Nephron (organoid): ENCODE results near the gene ING5.

Experiments used
- H3K27ac Mint-ChIP-seq, 3 experiments: 2 replicates each; pipeline ENCODE4 v1.8.0; 2020; ENCODE audit warnings: mixed read lengths in 3 of 3, mild to moderate bottlenecking in 2 of 3, moderate library complexity in 1 of 3
- H3K27me3 Mint-ChIP-seq: 2 replicates; pipeline ENCODE4 v1.8.0; 2021; ENCODE audit warnings: low read depth, mild to moderate bottlenecking, moderate library complexity, mixed read lengths
- H3K36me3 Mint-ChIP-seq: 2 replicates; pipeline ENCODE4 v1.8.0; 2020; ENCODE audit warnings: low read depth, mixed read lengths
- H3K4me1 Mint-ChIP-seq: 2 replicates; pipeline ENCODE4 v1.8.0; 2020; ENCODE audit warnings: mixed read lengths
- H3K4me3 Mint-ChIP-seq, 3 experiments: 2 replicates each; pipeline ENCODE4 v1.8.0; 2020; ENCODE audit warnings: mild to moderate bottlenecking in 3 of 3, mixed read lengths in 3 of 3, moderate library complexity in 2 of 3
- H3K9me3 Mint-ChIP-seq: 2 replicates; pipeline ENCODE4 v1.8.0; 2020; ENCODE audit warnings: mixed read lengths
- TF ChIP-seq, protein P1 (sequence below), 3 experiments: fragments of 200-600 bp; sonication (generic); IDR thresholded peaks; one replicate each; pipeline ENCODE4 v1.5.0; 2021; ENCODE audit warnings: antibody characterized with exemption in 3 of 3; ENCODE audit not compliant: unreplicated experiment in 3 of 3

ING5 gene

DNA sequence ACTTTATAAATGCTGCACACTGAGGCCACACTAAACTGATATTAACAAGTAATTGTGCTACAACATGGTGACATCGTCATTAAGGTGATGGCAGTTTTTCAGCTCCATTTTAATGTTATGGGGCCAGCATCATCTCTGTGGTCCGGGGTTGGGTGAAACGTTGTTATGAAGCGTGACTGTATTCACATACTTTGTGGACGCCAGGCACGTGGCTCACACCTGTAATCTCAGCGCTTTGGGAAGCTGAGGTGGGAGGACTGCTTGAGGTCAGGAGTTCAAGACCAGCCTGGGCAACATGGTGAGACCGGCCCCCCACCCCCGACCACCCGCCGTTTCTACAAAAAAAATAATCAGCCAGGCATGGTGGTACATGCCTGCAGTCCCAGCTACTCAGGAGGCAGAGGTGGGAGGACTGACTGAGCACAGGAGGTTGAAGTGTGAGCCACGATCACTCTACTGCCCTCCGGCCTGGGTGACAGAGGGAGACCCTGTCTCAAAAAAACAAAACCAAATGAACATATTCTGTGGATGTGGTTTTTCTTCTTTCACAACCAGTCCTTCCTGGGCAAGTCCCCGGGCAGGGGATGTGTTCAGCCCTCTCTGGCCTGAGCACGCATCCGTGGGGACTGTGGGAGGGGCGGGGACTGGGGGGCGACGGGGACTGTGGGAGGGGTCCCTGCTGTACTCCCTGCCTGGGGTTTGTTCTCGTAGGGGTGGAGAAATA, 61.9 kb downstream of the ING5 start:
- Mint-ChIP-seq H3K27me3 (peaks cover 3% of the 10 kb centered on the region), H3K9me3 (peaks cover 5% of the 10 kb centered on the region), H3K4me1 (peaks cover 29% of the 10 kb centered on the region), H3K4me3 (no peak overlapping the region), H3K36me3 (peaks cover 27% of the 10 kb centered on the region), H3K27ac (peak overlapping the region; percentile 42 to 79 (median 71))
- TF ChIP-seq, protein P1, sequence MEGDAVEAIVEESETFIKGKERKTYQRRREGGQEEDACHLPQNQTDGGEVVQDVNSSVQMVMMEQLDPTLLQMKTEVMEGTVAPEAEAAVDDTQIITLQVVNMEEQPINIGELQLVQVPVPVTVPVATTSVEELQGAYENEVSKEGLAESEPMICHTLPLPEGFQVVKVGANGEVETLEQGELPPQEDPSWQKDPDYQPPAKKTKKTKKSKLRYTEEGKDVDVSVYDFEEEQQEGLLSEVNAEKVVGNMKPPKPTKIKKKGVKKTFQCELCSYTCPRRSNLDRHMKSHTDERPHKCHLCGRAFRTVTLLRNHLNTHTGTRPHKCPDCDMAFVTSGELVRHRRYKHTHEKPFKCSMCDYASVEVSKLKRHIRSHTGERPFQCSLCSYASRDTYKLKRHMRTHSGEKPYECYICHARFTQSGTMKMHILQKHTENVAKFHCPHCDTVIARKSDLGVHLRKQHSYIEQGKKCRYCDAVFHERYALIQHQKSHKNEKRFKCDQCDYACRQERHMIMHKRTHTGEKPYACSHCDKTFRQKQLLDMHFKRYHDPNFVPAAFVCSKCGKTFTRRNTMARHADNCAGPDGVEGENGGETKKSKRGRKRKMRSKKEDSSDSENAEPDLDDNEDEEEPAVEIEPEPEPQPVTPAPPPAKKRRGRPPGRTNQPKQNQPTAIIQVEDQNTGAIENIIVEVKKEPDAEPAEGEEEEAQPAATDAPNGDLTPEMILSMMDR (IDR thresholded peaks at IDR 0.05; ENCODE audit: unreplicated experiment in 3 of 3) = no peak

DNA sequence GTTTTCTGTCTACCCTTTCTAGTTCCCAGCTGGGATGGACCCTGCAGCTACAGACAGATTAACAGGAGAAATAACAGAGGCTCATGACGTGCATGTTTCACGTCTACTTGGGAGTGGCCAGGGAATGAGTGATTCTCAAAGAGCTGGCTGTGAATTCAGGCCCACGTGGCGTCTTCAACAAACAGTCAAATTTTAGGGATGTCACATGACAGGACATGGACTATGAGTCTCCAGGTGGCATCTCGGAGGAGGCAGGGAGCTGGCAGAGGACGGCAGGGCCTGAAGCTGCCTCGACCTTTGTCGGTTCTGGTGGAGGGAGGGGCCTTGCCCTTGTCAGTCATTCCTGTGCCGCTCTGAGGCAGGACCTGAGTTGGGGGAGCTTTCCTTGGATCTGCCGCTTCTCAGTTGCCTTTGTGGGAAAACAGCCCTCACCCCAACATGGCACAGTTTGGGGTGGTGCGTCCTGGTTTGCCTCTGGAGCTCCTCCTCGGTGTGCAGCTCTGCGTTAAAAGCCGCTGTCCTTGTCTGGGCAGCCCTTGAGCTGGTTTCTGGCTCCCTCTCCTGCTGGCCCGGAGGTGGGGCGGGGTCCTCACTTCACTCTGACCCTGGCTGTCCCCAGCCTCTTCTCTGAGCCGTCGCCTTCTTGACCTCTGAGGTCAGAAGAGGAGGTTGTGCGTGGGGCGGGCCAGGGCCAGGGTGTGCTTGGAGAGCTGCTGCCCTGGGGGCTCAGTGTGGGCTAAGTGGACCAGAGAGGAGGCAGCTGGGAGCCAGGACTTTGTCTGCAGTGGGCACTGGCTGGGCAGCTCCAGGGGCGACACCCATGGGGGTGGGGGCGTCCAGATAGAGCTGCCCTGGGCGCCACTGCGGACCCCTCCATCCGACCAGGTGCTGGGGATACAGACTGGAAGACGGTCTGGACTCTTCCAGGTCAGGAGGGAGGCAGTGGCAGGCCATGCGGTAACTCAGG, 62.7 kb downstream of the ING5 start:
- H3K27me3 Mint-ChIP-seq = peaks cover 3% of the 10 kb centered on the region
- peaks cover 3% of the 10 kb centered on the region for H3K9me3 Mint-ChIP-seq
- peak overlapping the region; percentile 42 to 92 (median 79) for H3K27ac Mint-ChIP-seq
- H3K4me1 Mint-ChIP-seq = peaks cover 20% of the 10 kb centered on the region
- TF ChIP-seq, protein P1 (IDR thresholded peaks at IDR 0.05; ENCODE audit: unreplicated experiment in 3 of 3) = no peak
- H3K36me3 Mint-ChIP-seq = peaks cover 19% of the 10 kb centered on the region
- no peak overlapping the region for H3K4me3 Mint-ChIP-seq

DNA sequence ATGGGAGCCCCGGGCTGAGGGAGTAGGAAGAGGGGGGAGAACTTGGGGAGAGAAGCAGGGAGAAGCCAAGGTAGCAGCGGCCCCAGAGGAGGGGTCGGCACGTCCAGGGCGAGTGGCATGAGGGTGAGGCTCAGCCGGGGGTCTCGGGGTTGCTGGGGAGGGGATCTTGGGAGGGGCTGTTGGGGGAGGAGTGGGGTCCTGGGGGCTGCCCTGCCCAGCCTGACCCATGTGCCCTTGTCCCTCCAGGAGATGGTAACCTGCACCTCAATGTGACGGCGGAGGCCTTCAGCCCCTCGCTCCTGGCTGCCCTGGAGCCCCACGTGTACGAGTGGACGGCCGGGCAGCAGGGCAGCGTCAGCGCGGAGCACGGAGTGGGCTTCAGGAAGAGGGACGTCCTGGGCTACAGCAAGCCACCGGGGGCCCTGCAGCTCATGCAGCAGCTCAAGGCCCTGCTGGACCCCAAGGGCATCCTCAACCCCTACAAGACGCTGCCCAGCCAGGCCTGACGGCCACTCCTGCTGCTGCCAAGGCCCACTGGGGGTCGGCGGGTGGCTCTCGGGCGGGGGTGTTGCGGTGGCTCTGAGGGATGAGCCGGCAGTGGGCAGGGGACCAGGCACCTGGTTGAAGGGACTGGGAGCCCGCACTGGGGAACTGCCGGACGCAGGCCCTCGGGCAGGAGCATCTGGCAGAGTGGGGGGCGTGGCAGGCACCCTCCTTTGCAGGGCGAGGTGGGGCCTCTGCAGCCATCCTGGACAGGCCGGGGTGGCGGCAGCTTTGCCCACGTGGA, 65.8 kb downstream of the ING5 start:
- Mint-ChIP-seq H3K27me3 (peaks cover under 1% of the 10 kb centered on the region), H3K36me3 (peaks cover 2% of the 10 kb centered on the region), H3K9me3 (no peaks in the 10 kb centered on the region), H3K4me1 (peaks cover 28% of the 10 kb centered on the region), H3K4me3 (no peak overlapping the region), H3K27ac (no peak overlapping the region)
- TF ChIP-seq, protein P1 (IDR thresholded peaks at IDR 0.05; ENCODE audit: unreplicated experiment in 3 of 3) = no peak

DNA sequence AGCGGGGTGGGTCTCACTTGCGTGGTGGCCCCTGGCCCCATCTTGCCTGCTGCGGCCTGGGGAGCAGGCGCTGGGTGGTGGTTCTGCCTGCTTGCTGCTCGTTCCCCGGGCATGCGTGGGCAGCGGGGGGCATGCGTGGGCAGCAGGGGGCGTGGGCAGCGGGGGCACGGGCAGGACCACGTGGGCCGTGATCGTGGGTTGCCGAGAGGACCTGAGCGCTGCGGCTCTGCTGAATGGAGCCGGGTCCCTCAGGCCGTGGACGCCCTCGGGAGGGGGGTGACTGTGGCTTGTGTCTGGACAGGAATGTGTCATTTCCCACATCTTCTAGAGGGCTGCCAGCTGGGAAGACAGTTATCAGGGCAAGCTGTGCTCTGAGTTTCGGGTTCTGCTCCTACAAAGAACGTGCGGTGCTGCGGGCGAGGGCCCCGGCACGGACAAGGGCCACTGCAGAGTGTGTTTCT, 66.4 kb downstream of the ING5 start:
- no peak overlapping the region for H3K4me3 Mint-ChIP-seq
- no peaks in the 10 kb centered on the region for H3K36me3 Mint-ChIP-seq

DNA sequence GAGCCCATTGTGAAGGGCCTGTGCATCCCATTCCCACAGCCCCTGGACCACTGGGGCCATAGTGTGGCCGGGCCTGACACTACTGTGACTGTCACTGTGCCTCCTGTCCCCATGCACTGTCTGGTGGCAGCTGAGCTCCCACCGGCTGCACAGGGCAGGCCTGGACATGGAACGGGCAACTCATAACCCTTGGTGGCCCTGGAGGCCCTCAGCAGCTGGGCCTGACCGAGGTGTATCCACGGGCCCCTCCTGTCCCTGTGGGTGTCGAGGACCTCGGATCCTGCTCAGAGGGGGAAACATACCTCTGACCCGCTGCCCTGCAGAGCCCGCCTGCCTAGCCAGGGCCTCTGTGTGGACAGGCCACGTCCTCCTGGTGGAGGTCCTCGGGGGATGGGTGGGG, 67.0 kb downstream of the ING5 start:
- H3K4me3 Mint-ChIP-seq = no peak overlapping the region
- TF ChIP-seq, protein P1 (IDR thresholded peaks at IDR 0.05; ENCODE audit: unreplicated experiment in 3 of 3) = no peak
- no peak overlapping the region for H3K27ac Mint-ChIP-seq
- no peaks in the 10 kb centered on the region for H3K27me3 Mint-ChIP-seq
- H3K36me3 Mint-ChIP-seq = no peaks in the 10 kb centered on the region
- H3K9me3 Mint-ChIP-seq = no peaks in the 10 kb centered on the region
- H3K4me1 Mint-ChIP-seq = peaks cover 21% of the 10 kb centered on the region

More for the DNA sequence above, 66.4 kb downstream of the ING5 start:
- TF ChIP-seq, protein P1 (IDR thresholded peaks at IDR 0.05; ENCODE audit: unreplicated experiment in 3 of 3) = no peak
- no peaks in the 10 kb centered on the region for H3K27me3 Mint-ChIP-seq
- no peaks in the 10 kb centered on the region for H3K9me3 Mint-ChIP-seq
- H3K4me1 Mint-ChIP-seq = peaks cover 22% of the 10 kb centered on the region
- no peak overlapping the region for H3K27ac Mint-ChIP-seq
